ENCODE data around the gene PRKCH. TPM values are rescaled to one million over a fixed set of nuclear protein-coding genes. Genes with fewer than 3 reads are reported as not detected.

The PRKCH gene
- total and polyA plus RNA-seq, 2 of the 13 experiments (the other 11 are each of a cell fraction or from before 2014, with no cell fraction given), result 0.48 to 1.3 TPM

DNA sequence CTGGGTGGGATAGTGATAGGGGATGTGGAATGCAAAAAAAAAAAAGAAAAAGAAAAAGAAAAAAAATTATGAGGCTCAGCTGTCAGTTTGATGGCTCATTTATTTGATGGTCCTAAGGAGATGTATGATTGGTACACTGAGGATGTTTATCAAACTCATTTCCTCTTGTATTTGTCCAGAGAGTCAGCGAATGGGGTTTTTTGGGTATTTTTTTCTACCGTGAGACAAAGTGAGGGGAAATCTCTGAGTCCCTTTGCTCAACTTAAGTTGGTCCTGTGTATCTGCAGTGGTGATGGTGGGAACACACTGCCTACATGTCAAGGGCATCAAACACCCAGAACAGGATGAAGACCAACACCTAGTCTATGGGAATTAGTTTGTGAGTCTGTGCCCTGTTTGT, 197.0 kb downstream of the PRKCH start (continued):
- TF ChIP-seq, protein P1, sequence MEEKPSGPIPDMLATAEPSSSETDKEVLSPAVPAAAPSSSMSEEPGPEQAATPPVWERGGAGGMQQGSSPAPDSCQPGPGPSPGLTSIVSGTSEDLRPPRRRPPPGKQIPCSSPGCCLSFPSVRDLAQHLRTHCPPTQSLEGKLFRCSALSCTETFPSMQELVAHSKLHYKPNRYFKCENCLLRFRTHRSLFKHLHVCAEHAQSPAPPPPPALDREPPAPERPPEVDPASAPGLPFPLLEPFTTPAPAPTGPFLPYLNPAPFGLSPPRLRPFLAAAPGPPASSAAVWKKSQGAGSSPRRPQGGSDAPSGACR (CRISPR knock-in tag; IDR thresholded peaks at IDR 0.05), result no peak
- TF ChIP-seq ZKSCAN1 (IDR thresholded peaks at IDR 0.05; ENCODE audit: low read length) (no peak), MED13 (CRISPR knock-in tag; IDR thresholded peaks at IDR 0.05) (no peak), ZNF709 (CRISPR knock-in tag; IDR thresholded peaks at IDR 0.05) (no peak), PLRG1 (conservative IDR thresholded peaks at IDR 0.05) (no peak), NPAS2 (CRISPR knock-in tag; IDR thresholded peaks at IDR 0.05; ENCODE audit: borderline replicate concordance) (no peak), HMG20B (CRISPR knock-in tag; conservative IDR thresholded peaks at IDR 0.05) (no peak), HNF4A (CRISPR knock-in tag; IDR thresholded peaks at IDR 0.05) (no peak), TCF12 (IDR thresholded peaks at IDR 0.05) (no peak), TCF12 (CRISPR knock-in tag; IDR thresholded peaks at IDR 0.05) (no peak)
- TF ChIP-seq, protein P2, sequence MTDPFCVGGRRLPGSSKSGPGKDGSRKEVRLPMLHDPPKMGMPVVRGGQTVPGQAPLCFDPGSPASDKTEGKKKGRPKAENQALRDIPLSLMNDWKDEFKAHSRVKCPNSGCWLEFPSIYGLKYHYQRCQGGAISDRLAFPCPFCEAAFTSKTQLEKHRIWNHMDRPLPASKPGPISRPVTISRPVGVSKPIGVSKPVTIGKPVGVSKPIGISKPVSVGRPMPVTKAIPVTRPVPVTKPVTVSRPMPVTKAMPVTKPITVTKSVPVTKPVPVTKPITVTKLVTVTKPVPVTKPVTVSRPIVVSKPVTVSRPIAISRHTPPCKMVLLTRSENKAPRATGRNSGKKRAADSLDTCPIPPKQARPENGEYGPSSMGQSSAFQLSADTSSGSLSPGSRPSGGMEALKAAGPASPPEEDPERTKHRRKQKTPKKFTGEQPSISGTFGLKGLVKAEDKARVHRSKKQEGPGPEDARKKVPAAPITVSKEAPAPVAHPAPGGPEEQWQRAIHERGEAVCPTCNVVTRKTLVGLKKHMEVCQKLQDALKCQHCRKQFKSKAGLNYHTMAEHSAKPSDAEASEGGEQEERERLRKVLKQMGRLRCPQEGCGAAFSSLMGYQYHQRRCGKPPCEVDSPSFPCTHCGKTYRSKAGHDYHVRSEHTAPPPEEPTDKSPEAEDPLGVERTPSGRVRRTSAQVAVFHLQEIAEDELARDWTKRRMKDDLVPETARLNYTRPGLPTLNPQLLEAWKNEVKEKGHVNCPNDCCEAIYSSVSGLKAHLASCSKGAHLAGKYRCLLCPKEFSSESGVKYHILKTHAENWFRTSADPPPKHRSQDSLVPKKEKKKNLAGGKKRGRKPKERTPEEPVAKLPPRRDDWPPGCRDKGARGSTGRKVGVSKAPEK (CRISPR knock-in tag; IDR thresholded peaks at IDR 0.05; ENCODE audit: borderline replicate concordance), result no peak
- TF ChIP-seq, protein P3, sequence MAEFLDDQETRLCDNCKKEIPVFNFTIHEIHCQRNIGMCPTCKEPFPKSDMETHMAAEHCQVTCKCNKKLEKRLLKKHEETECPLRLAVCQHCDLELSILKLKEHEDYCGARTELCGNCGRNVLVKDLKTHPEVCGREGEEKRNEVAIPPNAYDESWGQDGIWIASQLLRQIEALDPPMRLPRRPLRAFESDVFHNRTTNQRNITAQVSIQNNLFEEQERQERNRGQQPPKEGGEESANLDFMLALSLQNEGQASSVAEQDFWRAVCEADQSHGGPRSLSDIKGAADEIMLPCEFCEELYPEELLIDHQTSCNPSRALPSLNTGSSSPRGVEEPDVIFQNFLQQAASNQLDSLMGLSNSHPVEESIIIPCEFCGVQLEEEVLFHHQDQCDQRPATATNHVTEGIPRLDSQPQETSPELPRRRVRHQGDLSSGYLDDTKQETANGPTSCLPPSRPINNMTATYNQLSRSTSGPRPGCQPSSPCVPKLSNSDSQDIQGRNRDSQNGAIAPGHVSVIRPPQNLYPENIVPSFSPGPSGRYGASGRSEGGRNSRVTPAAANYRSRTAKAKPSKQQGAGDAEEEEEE (CRISPR knock-in tag; IDR thresholded peaks at IDR 0.05; ENCODE audit: borderline replicate concordance), result no peak
